ENCODE measurements around the gene TTC8.

The TTC8 gene

GRCh38 chr14:88831284-88831683 lies 6.8 kb downstream of the TTC8 start:
- TF ChIP-seq SIN3A (IDR thresholded peaks at IDR 0.05; ENCODE audit: borderline replicate concordance, insufficient read depth, low read length) (no peak), POLR2AphosphoS5 (IDR thresholded peaks at IDR 0.05; ENCODE audit: low read depth, low read length) (no peak), REST (IDR thresholded peaks at IDR 0.05; ENCODE audit: insufficient read depth in 1 of 2, low read depth in 2 of 2, low read length in 2 of 2) (no peak), FOXP2 (optimal IDR thresholded peaks at IDR 0.05; ENCODE audit: borderline replicate concordance, extremely low read depth, extremely low read length, insufficient read depth) (no peak), TAF1 (IDR thresholded peaks at IDR 0.05; ENCODE audit: borderline replicate concordance, insufficient read depth, low read length) (no peak)

GRCh38 chr14:88834883-88835431 lies 10.5 kb downstream of the TTC8 start:
- TF ChIP-seq POLR2AphosphoS5 (IDR thresholded peaks at IDR 0.05; ENCODE audit: low read depth, low read length) (no peak), FOXP2 (optimal IDR thresholded peaks at IDR 0.05; ENCODE audit: borderline replicate concordance, extremely low read depth, extremely low read length, insufficient read depth) (no peak), REST (IDR thresholded peaks at IDR 0.05; ENCODE audit: insufficient read depth in 1 of 2, low read depth in 2 of 2, low read length in 2 of 2) (no peak), TAF1 (IDR thresholded peaks at IDR 0.05; ENCODE audit: borderline replicate concordance, insufficient read depth, low read length) (no peak), SIN3A (IDR thresholded peaks at IDR 0.05; ENCODE audit: borderline replicate concordance, insufficient read depth, low read length) (no peak)

- TF ChIP-seq FOXP2 (optimal IDR thresholded peaks at IDR 0.05; ENCODE audit: borderline replicate concordance, extremely low read depth, extremely low read length, insufficient read depth) = no peak
- TF ChIP-seq POLR2AphosphoS5 (IDR thresholded peaks at IDR 0.05; ENCODE audit: low read depth, low read length) = no peak
- no peak for TF ChIP-seq TAF1 (IDR thresholded peaks at IDR 0.05; ENCODE audit: borderline replicate concordance, insufficient read depth, low read length)
- TF ChIP-seq REST (IDR thresholded peaks at IDR 0.05; ENCODE audit: insufficient read depth in 1 of 2, low read depth in 2 of 2, low read length in 2 of 2) = no peak
- TF ChIP-seq SIN3A (IDR thresholded peaks at IDR 0.05; ENCODE audit: borderline replicate concordance, insufficient read depth, low read length) = no peak
Measured at GRCh38 chr14:88835661-88836060, 11.2 kb downstream of the TTC8 start.

GRCh38 chr14:88837495-88837894 lies 13.0 kb downstream of the TTC8 start:
- TF ChIP-seq SIN3A (IDR thresholded peaks at IDR 0.05; ENCODE audit: borderline replicate concordance, insufficient read depth, low read length) (no peak), REST (IDR thresholded peaks at IDR 0.05; ENCODE audit: insufficient read depth in 1 of 2, low read depth in 2 of 2, low read length in 2 of 2) (no peak), POLR2AphosphoS5 (IDR thresholded peaks at IDR 0.05; ENCODE audit: low read depth, low read length) (no peak), TAF1 (IDR thresholded peaks at IDR 0.05; ENCODE audit: borderline replicate concordance, insufficient read depth, low read length) (no peak), FOXP2 (optimal IDR thresholded peaks at IDR 0.05; ENCODE audit: borderline replicate concordance, extremely low read depth, extremely low read length, insufficient read depth) (no peak)

GRCh38 chr14:88838015-88838414 lies 13.6 kb downstream of the TTC8 start:
- TF ChIP-seq TAF1 (IDR thresholded peaks at IDR 0.05; ENCODE audit: borderline replicate concordance, insufficient read depth, low read length) = no peak
- TF ChIP-seq FOXP2 (optimal IDR thresholded peaks at IDR 0.05; ENCODE audit: borderline replicate concordance, extremely low read depth, extremely low read length, insufficient read depth) = no peak
- TF ChIP-seq POLR2AphosphoS5 (IDR thresholded peaks at IDR 0.05; ENCODE audit: low read depth, low read length) = no peak
- no peak for TF ChIP-seq SIN3A (IDR thresholded peaks at IDR 0.05; ENCODE audit: borderline replicate concordance, insufficient read depth, low read length)
- no peak for TF ChIP-seq REST (IDR thresholded peaks at IDR 0.05; ENCODE audit: insufficient read depth in 1 of 2, low read depth in 2 of 2, low read length in 2 of 2)

All from PFSK-1 (cell line).